Panc1 (cell line): ENCODE results near the gene RPS19BP1.

Source experiments
- POLR2AphosphoS5 ChIP-seq: IDR thresholded peaks from 2 replicates; pipeline ENCODE4 v1.6.1; 2012; ENCODE audit warnings: mild to moderate bottlenecking, low read depth, low read length, moderate library complexity
- TCF7L2 ChIP-seq: IDR thresholded peaks from 2 replicates; pipeline ENCODE4 v1.6.1; 2011; ENCODE audit warnings: mild to moderate bottlenecking, low read depth, low read length, inconsistent platforms
- TF ChIP-seq, protein P1 (sequence below): fragments of 450-650 bp; IDR thresholded peaks from 2 replicates; pipeline ENCODE4 v1.5.1; 2017; ENCODE audit warnings: mild to moderate bottlenecking

DNA sequence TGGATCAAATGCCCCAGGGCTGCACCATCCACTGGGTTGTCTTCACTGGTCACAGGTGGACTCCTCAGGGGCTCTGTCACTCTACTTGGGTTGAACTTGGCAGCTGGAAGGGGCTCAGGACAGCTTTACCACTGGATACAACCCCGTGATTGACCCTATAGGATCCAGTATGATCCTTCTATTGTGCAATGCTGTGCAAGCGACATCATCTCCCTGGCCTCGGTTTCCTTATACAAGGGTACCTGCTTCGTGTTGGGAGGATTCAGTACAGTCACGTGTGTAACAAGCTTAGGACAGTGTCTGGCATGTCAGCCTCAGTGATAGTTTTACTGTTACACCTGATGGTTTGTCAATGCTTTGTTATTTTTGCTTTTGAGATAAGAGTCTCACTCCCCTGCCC, 51.0 kb downstream of the RPS19BP1 start:
- TF ChIP-seq, protein P1, sequence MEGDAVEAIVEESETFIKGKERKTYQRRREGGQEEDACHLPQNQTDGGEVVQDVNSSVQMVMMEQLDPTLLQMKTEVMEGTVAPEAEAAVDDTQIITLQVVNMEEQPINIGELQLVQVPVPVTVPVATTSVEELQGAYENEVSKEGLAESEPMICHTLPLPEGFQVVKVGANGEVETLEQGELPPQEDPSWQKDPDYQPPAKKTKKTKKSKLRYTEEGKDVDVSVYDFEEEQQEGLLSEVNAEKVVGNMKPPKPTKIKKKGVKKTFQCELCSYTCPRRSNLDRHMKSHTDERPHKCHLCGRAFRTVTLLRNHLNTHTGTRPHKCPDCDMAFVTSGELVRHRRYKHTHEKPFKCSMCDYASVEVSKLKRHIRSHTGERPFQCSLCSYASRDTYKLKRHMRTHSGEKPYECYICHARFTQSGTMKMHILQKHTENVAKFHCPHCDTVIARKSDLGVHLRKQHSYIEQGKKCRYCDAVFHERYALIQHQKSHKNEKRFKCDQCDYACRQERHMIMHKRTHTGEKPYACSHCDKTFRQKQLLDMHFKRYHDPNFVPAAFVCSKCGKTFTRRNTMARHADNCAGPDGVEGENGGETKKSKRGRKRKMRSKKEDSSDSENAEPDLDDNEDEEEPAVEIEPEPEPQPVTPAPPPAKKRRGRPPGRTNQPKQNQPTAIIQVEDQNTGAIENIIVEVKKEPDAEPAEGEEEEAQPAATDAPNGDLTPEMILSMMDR: no peak
- no peak for TF ChIP-seq POLR2AphosphoS5
- no peak for TF ChIP-seq TCF7L2
